ENCODE data around the gene KIRREL2.

DNA sequence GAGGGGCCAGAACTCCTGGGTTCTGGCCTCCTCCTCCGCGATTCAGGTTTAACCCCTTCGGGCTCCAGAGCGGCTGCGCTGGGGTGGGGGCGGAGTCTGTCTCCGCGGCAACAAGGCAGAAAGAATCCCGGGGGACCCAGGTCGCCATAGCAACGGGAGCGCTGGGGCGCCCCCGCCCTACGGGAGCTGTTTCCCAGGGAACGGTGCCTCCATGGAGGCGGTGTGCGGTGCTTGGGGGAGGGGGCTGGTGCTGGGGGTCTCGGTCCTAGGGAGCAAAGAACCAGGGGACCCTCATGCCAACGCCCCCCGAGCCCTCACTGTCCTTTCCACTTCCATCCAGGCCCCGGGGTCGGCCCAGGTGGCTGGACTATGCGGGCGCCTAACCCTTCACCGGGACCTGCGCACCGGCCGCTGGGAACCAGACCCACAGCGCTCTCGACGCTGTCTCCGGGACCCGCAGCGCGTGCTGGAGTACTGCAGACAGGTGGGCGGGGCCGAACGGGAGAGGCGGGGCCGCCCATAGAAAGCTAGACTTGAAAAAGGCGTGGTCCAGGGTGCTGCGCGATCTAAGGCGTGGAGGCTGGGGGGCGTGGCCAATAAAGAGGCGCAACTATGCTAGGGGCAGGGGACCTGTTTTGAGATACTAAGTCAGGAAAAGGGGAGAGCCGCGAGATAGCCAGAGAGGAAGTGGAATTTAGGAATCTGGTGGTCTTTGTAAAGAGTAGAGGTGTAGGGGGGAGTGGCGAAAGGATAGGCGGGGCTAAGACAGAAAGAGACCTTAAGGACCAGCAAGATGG is 12.8 kb downstream of the KIRREL2 start:
- TF ChIP-seq, protein P1, sequence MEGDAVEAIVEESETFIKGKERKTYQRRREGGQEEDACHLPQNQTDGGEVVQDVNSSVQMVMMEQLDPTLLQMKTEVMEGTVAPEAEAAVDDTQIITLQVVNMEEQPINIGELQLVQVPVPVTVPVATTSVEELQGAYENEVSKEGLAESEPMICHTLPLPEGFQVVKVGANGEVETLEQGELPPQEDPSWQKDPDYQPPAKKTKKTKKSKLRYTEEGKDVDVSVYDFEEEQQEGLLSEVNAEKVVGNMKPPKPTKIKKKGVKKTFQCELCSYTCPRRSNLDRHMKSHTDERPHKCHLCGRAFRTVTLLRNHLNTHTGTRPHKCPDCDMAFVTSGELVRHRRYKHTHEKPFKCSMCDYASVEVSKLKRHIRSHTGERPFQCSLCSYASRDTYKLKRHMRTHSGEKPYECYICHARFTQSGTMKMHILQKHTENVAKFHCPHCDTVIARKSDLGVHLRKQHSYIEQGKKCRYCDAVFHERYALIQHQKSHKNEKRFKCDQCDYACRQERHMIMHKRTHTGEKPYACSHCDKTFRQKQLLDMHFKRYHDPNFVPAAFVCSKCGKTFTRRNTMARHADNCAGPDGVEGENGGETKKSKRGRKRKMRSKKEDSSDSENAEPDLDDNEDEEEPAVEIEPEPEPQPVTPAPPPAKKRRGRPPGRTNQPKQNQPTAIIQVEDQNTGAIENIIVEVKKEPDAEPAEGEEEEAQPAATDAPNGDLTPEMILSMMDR (IDR thresholded peaks at IDR 0.05; ENCODE audit: insufficient read depth, low read depth, low read length): no peak
- TF ChIP-seq EZH2 (IDR thresholded peaks at IDR 0.05; ENCODE audit: insufficient read depth, low read length): no peak

Measured in astrocyte (in vitro differentiated cells and primary cell).